ENCODE measurements around the gene JARID2. TPM values are rescaled to one million over a fixed set of nuclear protein-coding genes. Genes with fewer than 3 reads are reported as not detected.

Gene JARID2
- total and polyA plus RNA-seq, 2 of the 8 experiments (the other 6 are each of a cell fraction or from before 2014, with no cell fraction given) = 60.1 to 239 TPM

DNA sequence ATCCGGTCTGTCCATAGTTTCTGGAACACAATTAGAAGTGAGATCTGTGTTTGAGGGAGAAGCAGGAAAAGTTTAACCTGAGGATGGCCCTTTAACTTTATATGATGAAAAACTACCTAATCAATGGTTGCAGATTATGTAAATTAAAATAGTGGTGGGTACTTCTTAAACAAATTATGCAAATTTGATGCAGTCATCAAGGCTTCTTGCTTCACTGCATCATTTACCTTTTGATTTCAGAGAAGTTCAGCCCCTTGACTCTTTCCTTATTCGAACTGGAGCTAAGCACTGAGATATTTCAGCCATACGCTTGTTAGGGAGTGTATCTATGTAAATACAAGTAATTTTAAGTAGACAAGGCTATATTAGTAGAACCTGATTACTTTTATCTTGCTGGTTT is 73.8 kb downstream of the JARID2 start (continued):
- TF ChIP-seq SRF (IDR thresholded peaks at IDR 0.05; ENCODE audit: low read depth, low read length) (no peak), TAF7 (optimal IDR thresholded peaks at IDR 0.05; ENCODE audit: borderline replicate concordance, low read depth, low read length) (no peak), CTBP2 (IDR thresholded peaks at IDR 0.05; ENCODE audit: borderline replicate concordance, insufficient read depth, insufficient read length, low read length) (no peak), TAF1 (IDR thresholded peaks at IDR 0.05; ENCODE audit: low read depth, low read length) (no peak), CHD1 (IDR thresholded peaks at IDR 0.05; ENCODE audit: low read depth, low read length) (no peak), SIN3A (conservative IDR thresholded peaks at IDR 0.05 in 1 of 2, IDR thresholded peaks at IDR 0.05 in 1 of 2; ENCODE audit: low read depth in 1 of 2, low read length in 2 of 2) (no peak)
